CD14-positive monocyte (primary cell): Measurements from ENCODE around the gene LRCH1. TPM values are rescaled to one million over a fixed set of nuclear protein-coding genes. Genes with fewer than 3 reads are reported as not detected.
A peak's percentile ranks its signal among the peaks of the same experiment; 100 is the strongest.

Source experiments
- DNase-seq, 3 donors: peaks; one replicate each; pipeline ENCODE4 v3.0.0-alpha.2; 2011 to 2022
- H2AFZ ChIP-seq: 2 replicates; pipeline ENCODE4 v1.6.0; 2012; ENCODE audit warnings: mild to moderate bottlenecking, low read depth, low read length, inconsistent platforms; ENCODE audit not compliant: insufficient read depth, poor library complexity, severe bottlenecking
- H3K27ac ChIP-seq, 2 donors: 1 replicate in 1 of 2; 2 replicates in 1 of 2; pipeline ENCODE4 v1.5.1; 2012 to 2013; ENCODE audit warnings: low read length in 2 of 2, control low read depth in 1 of 2, inconsistent platforms in 1 of 2, low read depth in 1 of 2, mild to moderate bottlenecking in 1 of 2
- H3K27me3 ChIP-seq, 2 donors: one replicate each; pipeline versions ENCODE4 v1.6.0 to v1.6.1; 2011 to 2013; ENCODE audit warnings: low read length in 2 of 2; ENCODE audit not compliant: control insufficient read depth in 2 of 2, insufficient read depth in 2 of 2
- H3K36me3 ChIP-seq, 2 donors: replicated peaks in 1 of 2; 1 replicate in 1 of 2; 2 replicates in 1 of 2; pipeline versions ENCODE4 v1.5.1 to v1.6.1; 2012 to 2013; ENCODE audit warnings: low read length in 2 of 2, control low read depth in 1 of 2, inconsistent platforms in 1 of 2, mild to moderate bottlenecking in 1 of 2; ENCODE audit not compliant: insufficient read depth in 2 of 2, control insufficient read depth in 1 of 2
- H3K4me1 ChIP-seq, 2 donors: 1 replicate in 1 of 2; 2 replicates in 1 of 2; pipeline versions ENCODE4 v1.5.1 to v1.6.1; 2012 to 2013; ENCODE audit warnings: low read length in 2 of 2, control low read depth in 1 of 2, inconsistent platforms in 1 of 2, mild to moderate bottlenecking in 1 of 2, moderate library complexity in 1 of 2; ENCODE audit not compliant: insufficient read depth in 2 of 2, control insufficient read depth in 1 of 2
- H3K4me2 ChIP-seq: replicated peaks from 2 replicates; pipeline ENCODE3; 2012; ENCODE audit warnings: low read length, moderate library complexity, mild to moderate bottlenecking; ENCODE audit not compliant: poor library complexity, severe bottlenecking; ENCODE audit errors: extremely low read depth
- H3K4me3 ChIP-seq, 3 experiments: fragments of 200-600 bp in 1 of 3; sonication (generic) in 1 of 3; replicated peaks in 1 of 3; 1 replicate in 2 of 3; 2 replicates in 1 of 3; pipeline ENCODE4 v1.5.1; 2011 to 2013; ENCODE audit warnings: low read length in 3 of 3, mild to moderate bottlenecking in 3 of 3, control low read depth in 2 of 3, low read depth in 2 of 3, inconsistent platforms in 1 of 3, moderate library complexity in 1 of 3
- H3K79me2 ChIP-seq: 2 replicates; pipeline ENCODE4 v1.6.0; 2012; ENCODE audit warnings: mild to moderate bottlenecking, control low read depth, inconsistent platforms, low read length, moderate library complexity; ENCODE audit not compliant: insufficient read depth
- H3K9ac ChIP-seq: 2 replicates; pipeline ENCODE4 v1.6.0; 2017; ENCODE audit warnings: low read length, mild to moderate bottlenecking; ENCODE audit not compliant: insufficient read depth, poor library complexity, severe bottlenecking
- H3K9me3 ChIP-seq, 2 donors: replicated peaks in 1 of 2; 1 replicate in 1 of 2; 2 replicates in 1 of 2; pipeline versions ENCODE4 v1.5.1 to v1.6.1; 2012 to 2013; ENCODE audit warnings: low read length in 2 of 2, control low read depth in 1 of 2; ENCODE audit not compliant: control insufficient read depth in 1 of 2, insufficient read depth in 1 of 2
- H4K20me1 ChIP-seq: 2 replicates; pipeline ENCODE4 v1.6.0; 2012; ENCODE audit warnings: mild to moderate bottlenecking, low read length, control low read depth, moderate library complexity; ENCODE audit not compliant: insufficient read depth
- H3K27ac Mint-ChIP-seq, 7 donors: one replicate each; pipeline ENCODE4 v1.8.0; 2020; ENCODE audit warnings: mild to moderate bottlenecking in 7 of 7, mixed read lengths in 7 of 7, moderate library complexity in 6 of 7, inconsistent platforms in 2 of 7
- H3K27me3 Mint-ChIP-seq, 3 donors: one replicate each; pipeline ENCODE4 v1.8.0; 2021 to 2022; ENCODE audit warnings: low read depth in 3 of 3, mild to moderate bottlenecking in 3 of 3, mixed read lengths in 3 of 3, moderate library complexity in 3 of 3, inconsistent platforms in 1 of 3
- H3K36me3 Mint-ChIP-seq, 2 donors: one replicate each; pipeline ENCODE4 v1.8.0; 2020; ENCODE audit warnings: mixed read lengths in 2 of 2, inconsistent platforms in 1 of 2, mild to moderate bottlenecking in 1 of 2
- H3K4me1 Mint-ChIP-seq: one replicate; pipeline ENCODE4 v1.8.0; 2020; ENCODE audit warnings: mild to moderate bottlenecking, mixed read lengths
- H3K4me3 Mint-ChIP-seq, 2 donors: one replicate each; pipeline ENCODE4 v1.8.0; 2020; ENCODE audit warnings: mild to moderate bottlenecking in 2 of 2, mixed read lengths in 2 of 2, moderate library complexity in 1 of 2
- H3K9me3 Mint-ChIP-seq, 7 donors: one replicate each; pipeline ENCODE4 v1.8.0; 2020 to 2022; ENCODE audit warnings: mixed read lengths in 7 of 7, mild to moderate bottlenecking in 6 of 7, moderate library complexity in 6 of 7, inconsistent platforms in 2 of 7
- CTCF ChIP-seq: fragments of 200-600 bp; IDR thresholded peaks from one replicate; pipeline ENCODE4 v1.8.0; 2022; ENCODE audit warnings: antibody characterized with exemption, mild to moderate bottlenecking
- WGBS: methylation state at CpG from one replicate; pipeline ENCODE4 v1.1.5; 2013; ENCODE audit warnings: missing lambda C conversion rate; ENCODE audit not compliant: insufficient coverage; 5-methylcytosine and 5-hydroxymethylcytosine counted together
- intact Hi-C, 2 donors: fragments of 100-400 bp; cut with micrococcal nuclease; formaldehyde crosslinking; loops; one replicate each; pipeline versions ENCODE4 v1.15.0 to v1.15.1; 2023
- polyA plus RNA-seq, 3 donors: library from polyadenylated mRNA; depleted of rRNA in 1 of 3; unstranded in 2 of 3; stranded (reverse) in 1 of 3; fragments of 300-500 nt in 2 of 3; fragments of >200 nt in 1 of 3; fragmentation: Illumina TruSeq in 2 of 3; gene quantifications; 1 replicate in 2 of 3; 2 replicates in 1 of 3; pipeline ENCODE4 v1.2.3, GENCODE V29; 2012 to 2021

Gene LRCH1
- polyA plus RNA-seq, 3 donors, result 0.88 to 7.1 (median 2.1) TPM

- H3K27me3 ChIP-seq, result no peaks in the 10 kb centered on the region
- no peak overlapping the region for H3K4me2 ChIP-seq
- peaks cover 91% of the 10 kb centered on the region for H4K20me1 ChIP-seq
- peaks cover 2 to 6% of the 10 kb centered on the region in 2 donors for H3K36me3 Mint-ChIP-seq
- no peak overlapping the region for H3K27ac ChIP-seq
- no peak overlapping the region for H3K27ac Mint-ChIP-seq
- peaks cover 18 to 21% of the 10 kb centered on the region in 2 donors for H3K4me1 ChIP-seq
- peaks cover 45% of the 10 kb centered on the region for H3K4me1 Mint-ChIP-seq
- peaks cover 0 to 1% (median 0%) of the 10 kb centered on the region in 3 donors for H3K27me3 Mint-ChIP-seq
- WGBS, result 95% methylated on average over 2 of the region's 5 CpGs
- no peak overlapping the region for H3K4me3 Mint-ChIP-seq
- H3K9ac ChIP-seq, result no peak overlapping the region
- H3K79me2 ChIP-seq, result peaks cover 64% of the 10 kb centered on the region
- TF ChIP-seq CTCF, result no peak
- DNase-seq, result no peak
- intact Hi-C loops, result no loop called here
- no peaks in the 10 kb centered on the region for H3K9me3 ChIP-seq
- no peak overlapping the region for H3K4me3 ChIP-seq
- no peaks in the 10 kb centered on the region for H3K36me3 ChIP-seq
- no peaks in the 10 kb centered on the region for H3K9me3 Mint-ChIP-seq
- no peak overlapping the region for H2AFZ ChIP-seq
Observed at GRCh38 chr13:46639033-46639981, 86.3 kb downstream of the LRCH1 start.

GRCh38 chr13:46640843-46641242 lies 87.9 kb downstream of the LRCH1 start:
- H3K4me1 Mint-ChIP-seq, result peaks cover 43% of the 10 kb centered on the region
- peak; percentile 55 to 71 (median 58) for DNase-seq
- peaks cover 0 to 1% (median 0%) of the 10 kb centered on the region in 3 donors for H3K27me3 Mint-ChIP-seq
- Histone ChIP-seq H3K9me3 (no peaks in the 10 kb centered on the region), H3K36me3 (no peaks in the 10 kb centered on the region), H3K4me3 (peak overlapping the region in 1 of 3 experiments; percentile 15), H3K9ac (no peak overlapping the region), H2AFZ (no peak overlapping the region), H3K4me1 (peaks cover 18 to 21% of the 10 kb centered on the region in 2 donors), H4K20me1 (peaks cover 90% of the 10 kb centered on the region), H3K79me2 (peaks cover 65% of the 10 kb centered on the region), H3K27me3 (no peaks in the 10 kb centered on the region), H3K27ac (no peak overlapping the region), H3K4me2 (peak overlapping the region; percentile 33)
- TF ChIP-seq CTCF, result no peak
- H3K9me3 Mint-ChIP-seq, result no peaks in the 10 kb centered on the region
- intact Hi-C loops, result loop anchor here in 1 of 2 donors (10.0 kb wide), 1 partner anchor 86 kb away; the partner anchor contains the start of gene LRCH1
- H3K4me3 Mint-ChIP-seq, result peak overlapping the region; percentile 10 to 75
- H3K36me3 Mint-ChIP-seq, result peaks cover 0 to 3% of the 10 kb centered on the region in 2 donors
- WGBS, result 23% methylated on average over 3 of the region's 4 CpGs
- H3K27ac Mint-ChIP-seq, result peak overlapping the region; percentile 3 to 80 (median 51)
